Common myeloid progenitor, CD34-positive (primary cell): ENCODE results near the gene ERGIC2. TPM values are rescaled to one million over a fixed set of nuclear protein-coding genes. Genes with fewer than 3 reads are reported as not detected.
A peak's percentile ranks its signal among the peaks of the same experiment; 100 is the strongest.

ENCODE experiments used
- CTCF ChIA-PET: fragments of 350-600 bp; sonication (Branson Sonifier 250); formaldehyde crosslinking; loops from one replicate; lab custom pipeline; 2021; ENCODE audit warnings: antibody characterized with exemption; lab: Charles Lee
- POLR2A ChIA-PET: fragments of 350-600 bp; sonication (Branson Sonifier 250); formaldehyde crosslinking; loops from one replicate; lab custom pipeline; 2021; ENCODE audit warnings: antibody characterized with exemption; lab: Charles Lee
- DNase-seq, 3 donors: peaks; one replicate each; pipeline versions ENCODE4 v3.0.0 to v3.0.0-alpha.2; 2013
- H3K27ac ChIP-seq, 2 experiments: 1 replicate in 1 of 2; 2 replicates in 1 of 2; pipeline ENCODE4 v1.7.0; 2013; ENCODE audit warnings: inconsistent platforms in 2 of 2, low read length in 2 of 2, mild to moderate bottlenecking in 2 of 2, low read depth in 1 of 2, moderate library complexity in 1 of 2; ENCODE audit not compliant: severe bottlenecking in 2 of 2, insufficient read depth in 1 of 2, poor library complexity in 1 of 2
- H3K27me3 ChIP-seq, 5 experiments: replicated peaks in 2 of 5; 1 replicate in 3 of 5; 2 replicates in 2 of 5; pipeline versions ENCODE4 v1.6.1 to v1.7.0; 2013; ENCODE audit warnings: low read length in 4 of 5, mild to moderate bottlenecking in 2 of 5, moderate library complexity in 2 of 5, inconsistent platforms in 1 of 5; ENCODE audit not compliant: insufficient read depth in 5 of 5, control insufficient read depth in 4 of 5
- H3K36me3 ChIP-seq, 4 experiments: 1 replicate in 2 of 4; 2 replicates in 2 of 4; pipeline versions ENCODE4 v1.6.1 to v1.7.0; 2013; ENCODE audit warnings: low read length in 3 of 4, control low read depth in 1 of 4, mild to moderate bottlenecking in 1 of 4; ENCODE audit not compliant: control insufficient read depth in 4 of 4, insufficient read depth in 4 of 4
- H3K4me1 ChIP-seq, 4 experiments: 1 replicate in 3 of 4; 2 replicates in 1 of 4; pipeline versions ENCODE4 v1.6.1 to v1.7.1; 2013; ENCODE audit warnings: low read length in 3 of 4, mild to moderate bottlenecking in 3 of 4, control low read depth in 1 of 4, inconsistent platforms in 1 of 4, moderate library complexity in 1 of 4; ENCODE audit not compliant: control insufficient read depth in 4 of 4, insufficient read depth in 4 of 4; ENCODE audit errors: control extremely low read depth in 1 of 4
- H3K4me3 ChIP-seq, 7 experiments: 1 replicate in 4 of 7; 2 replicates in 3 of 7; pipeline versions ENCODE4 v1.5.1 to v1.7.0; 2013; ENCODE audit warnings: mild to moderate bottlenecking in 7 of 7, low read length in 6 of 7, moderate library complexity in 6 of 7, inconsistent platforms in 2 of 7, low read depth in 2 of 7, control low read depth in 1 of 7; ENCODE audit not compliant: insufficient read depth in 4 of 7, control insufficient read depth in 1 of 7; ENCODE audit errors: extremely low read depth in 1 of 7
- H3K9me3 ChIP-seq, 5 experiments: 1 replicate in 4 of 5; 2 replicates in 1 of 5; pipeline versions ENCODE4 v1.6.1 to v1.7.1; 2013; ENCODE audit warnings: low read length in 4 of 5, mild to moderate bottlenecking in 2 of 5, inconsistent platforms in 1 of 5, low read depth in 1 of 5, moderate library complexity in 1 of 5; ENCODE audit not compliant: control insufficient read depth in 4 of 5, insufficient read depth in 2 of 5; ENCODE audit errors: control extremely low read depth in 1 of 5
- WGBS: methylation state at CpG from one replicate; pipeline ENCODE4 v1.1.5; 2013; ENCODE audit not compliant: insufficient coverage; 5-methylcytosine and 5-hydroxymethylcytosine counted together
- polyA plus RNA-seq: library from polyadenylated mRNA; unstranded; fragments of 120-200 nt; gene quantifications from one replicate; pipeline ENCODE4 v1.2.1, GENCODE V29; 2013

Gene ERGIC2
- polyA plus RNA-seq, result 37.8 TPM

- Histone ChIP-seq H3K27me3 (no peaks in the 10 kb centered on the region), H3K4me3 (peak within 1 kb of the TSS; percentile 79 to 100 (median 100)), H3K4me1 (peaks cover 8 to 18% (median 16%) of the 10 kb centered on the region in 4 experiments), H3K27ac (peak within 1 kb of the TSS; percentile 97 to 98), H3K36me3 (peaks cover 0 to 11% (median 10%) of the 10 kb centered on the region in 4 experiments), H3K9me3 (no peaks in the 10 kb centered on the region)
- 0% methylated on average over 40 of the region's 55 CpGs for WGBS
- ChIA-PET CTCF (interaction anchor here (1.7 kb wide), 1 partner anchor 63 kb away, joined by 4 read pairs; no protein-coding TSS in a partner anchor), POLR2A (interaction anchor here (0.6 kb wide), 1 partner anchor 259 kb away, joined by 3 read pairs; no protein-coding TSS in a partner anchor)
- DNase-seq, result peak; percentile 99 to 100 (median 99)
Measured at GRCh38 chr12:29380536-29381523, at the start of gene ERGIC2. Gene ERGIC2 (minus strand): TSS chr12:29381172. CDS start chr12:29371633, 9,539 bp downstream.

GRCh38 chr12:29430716-29431044, 49.7 kb upstream of the ERGIC2 start:
- DNase-seq, result no peak
- Histone ChIP-seq H3K4me3 (no peak overlapping the region), H3K36me3 (no peaks in the 10 kb centered on the region), H3K27me3 (no peaks in the 10 kb centered on the region), H3K9me3 (no peaks in the 10 kb centered on the region), H3K4me1 (peaks cover 0 to 7% (median 6%) of the 10 kb centered on the region in 4 experiments), H3K27ac (no peak overlapping the region)
- POLR2A ChIA-PET, result no interaction called here
- CTCF ChIA-PET, result no interaction called here
- no CpG with 5 or more reads among the region's 2 CpGs for WGBS

GRCh38 chr12:29429999-29430715, 49.2 kb upstream of the ERGIC2 start:
- peaks cover 0 to 7% (median 6%) of the 10 kb centered on the region in 4 experiments for H3K4me1 ChIP-seq
- H3K4me3 ChIP-seq, result no peak overlapping the region
- DNase-seq, result no peak
- H3K27ac ChIP-seq, result no peak overlapping the region
- no peaks in the 10 kb centered on the region for H3K9me3 ChIP-seq
- POLR2A ChIA-PET, result no interaction called here
- CTCF ChIA-PET, result no interaction called here
- H3K36me3 ChIP-seq, result no peaks in the 10 kb centered on the region
- 100% methylated on average over 2 of the region's 3 CpGs for WGBS
- no peaks in the 10 kb centered on the region for H3K27me3 ChIP-seq

GRCh38 chr12:29428633-29429032, 47.7 kb upstream of the ERGIC2 start:
- POLR2A ChIA-PET, result no interaction called here
- Histone ChIP-seq H3K27me3 (peaks cover 0 to 2% (median 0%) of the 10 kb centered on the region in 5 experiments), H3K36me3 (no peaks in the 10 kb centered on the region), H3K9me3 (no peaks in the 10 kb centered on the region), H3K4me3 (no peak overlapping the region), H3K4me1 (peaks cover 0 to 7% (median 6%) of the 10 kb centered on the region in 4 experiments), H3K27ac (no peak overlapping the region)
- CTCF ChIA-PET, result interaction anchor here (0.8 to 1.4 kb wide), 3 partner anchors 10 to 53 kb away, joined by 3 read pairs; no protein-coding TSS in a partner anchor
- peak; percentile 14 to 63 (median 52) for DNase-seq

GRCh38 chr12:29427964-29428363, 47.0 kb upstream of the ERGIC2 start:
- CTCF ChIA-PET, result interaction anchor here (0.8 to 1.4 kb wide), 3 partner anchors 10 to 52 kb away, joined by 3 read pairs; no protein-coding TSS in a partner anchor
- WGBS, result 2% methylated on average over 4 of the region's 4 CpGs

GRCh38 chr12:29426498-29426897, 45.5 kb upstream of the ERGIC2 start:
- no peak overlapping the region for H3K4me3 ChIP-seq
- peaks cover 0 to 2% (median 0%) of the 10 kb centered on the region in 5 experiments for H3K27me3 ChIP-seq
- ChIA-PET POLR2A (no interaction called here), CTCF (no interaction called here)
- peaks cover 0 to 7% (median 6%) of the 10 kb centered on the region in 4 experiments for H3K4me1 ChIP-seq
- no peak for DNase-seq
- no peaks in the 10 kb centered on the region for H3K9me3 ChIP-seq
- H3K36me3 ChIP-seq, result no peaks in the 10 kb centered on the region
- H3K27ac ChIP-seq, result no peak overlapping the region
- 100% methylated on average over 1 of the region's 2 CpGs for WGBS

More at GRCh38 chr12:29427964-29428363, 47.0 kb upstream of the ERGIC2 start:
- no peaks in the 10 kb centered on the region for H3K9me3 ChIP-seq
- H3K27me3 ChIP-seq, result peaks cover 0 to 2% (median 0%) of the 10 kb centered on the region in 5 experiments
- peaks cover 0 to 7% (median 6%) of the 10 kb centered on the region in 4 experiments for H3K4me1 ChIP-seq
- no peaks in the 10 kb centered on the region for H3K36me3 ChIP-seq
- no peak overlapping the region for H3K4me3 ChIP-seq
- POLR2A ChIA-PET, result no interaction called here
- no peak overlapping the region for H3K27ac ChIP-seq
- peak; percentile 40 to 63 (median 61) for DNase-seq
